Fibroblast of mammary gland (primary cell): ENCODE results near the gene EFNB1.

ENCODE experiments used
- DNase-seq: peaks from one replicate; pipeline ENCODE4 v3.0.0-alpha.2; 2010; ENCODE audit warnings: low read depth
- H3K4me3 ChIP-seq: 2 replicates; pipeline ENCODE4 v1.5.1; 2011; ENCODE audit warnings: low read depth, mild to moderate bottlenecking, low read length, moderate library complexity; ENCODE audit not compliant: control insufficient read depth
- CTCF ChIP-seq: conservative IDR thresholded peaks from 2 replicates; pipeline ENCODE4 v1.5.1; 2011; ENCODE audit warnings: low read depth, low read length, inconsistent platforms; ENCODE audit not compliant: control insufficient read depth, insufficient read depth

The EFNB1 gene

GRCh38 chrX:68833855-68834331, 5.1 kb downstream of the EFNB1 start:
- TF ChIP-seq CTCF = no peak
- DNase-seq = no peak
- H3K4me3 ChIP-seq = no peak overlapping the region

GRCh38 chrX:68834371-68835103, 5.7 kb downstream of the EFNB1 start:
- H3K4me3 ChIP-seq = no peak overlapping the region
- no peak for DNase-seq
- TF ChIP-seq CTCF = no peak

- no peak for DNase-seq
- no peak for TF ChIP-seq CTCF
- no peak overlapping the region for H3K4me3 ChIP-seq
Observed at GRCh38 chrX:68835104-68835442, 6.3 kb downstream of the EFNB1 start.

- DNase-seq = no peak
- H3K4me3 ChIP-seq = no peak overlapping the region
- no peak for TF ChIP-seq CTCF
Observed at GRCh38 chrX:68835468-68835867, 6.6 kb downstream of the EFNB1 start.

GRCh38 chrX:68837119-68837518, 8.3 kb downstream of the EFNB1 start:
- no peak for TF ChIP-seq CTCF
- no peak overlapping the region for H3K4me3 ChIP-seq
- DNase-seq = no peak

- TF ChIP-seq CTCF = no peak
- DNase-seq = no peak
- H3K4me3 ChIP-seq = no peak overlapping the region
Observed at GRCh38 chrX:68838571-68838910, 9.7 kb downstream of the EFNB1 start.

- no peak overlapping the region for H3K4me3 ChIP-seq
- TF ChIP-seq CTCF = no peak
Observed at GRCh38 chrX:68839771-68840170, 10.9 kb downstream of the EFNB1 start.

More at GRCh38 chrX:68839771-68840170, 10.9 kb downstream of the EFNB1 start:
- no peak for DNase-seq
